DMS79 (cell line): ENCODE measurements around the gene ASAH2.
"Not testable (repeated sequence)": the region's sequence is repeated elsewhere in the genome, so short reads cannot be mapped to it uniquely, and the experiment has no call there.

Source experiments
- DNase-seq: peaks from one replicate; lab custom pipeline; 2025; lab: John Stamatoyannopoulos, UW

Gene ASAH2

DNA sequence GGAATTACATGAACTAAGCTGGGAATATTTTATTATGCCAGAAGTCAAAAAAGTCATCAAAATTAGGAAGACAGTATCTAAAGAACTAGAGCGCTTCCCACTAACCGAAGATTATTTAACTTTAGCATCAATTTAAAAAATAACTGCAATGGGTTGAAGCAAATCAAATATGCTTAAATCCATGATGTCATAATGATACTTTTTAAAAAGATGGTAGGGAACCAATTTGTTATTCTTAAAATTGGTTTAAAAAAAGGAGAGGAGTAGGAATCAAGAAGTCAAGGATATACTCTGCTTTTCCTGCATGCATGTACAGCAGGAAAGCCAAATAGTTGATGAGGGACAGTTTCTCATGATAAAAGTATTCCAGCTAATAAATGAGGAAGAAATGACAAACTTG, 3.2 kb upstream of the ASAH2 start:
- DNase-seq: no peak

DNA sequence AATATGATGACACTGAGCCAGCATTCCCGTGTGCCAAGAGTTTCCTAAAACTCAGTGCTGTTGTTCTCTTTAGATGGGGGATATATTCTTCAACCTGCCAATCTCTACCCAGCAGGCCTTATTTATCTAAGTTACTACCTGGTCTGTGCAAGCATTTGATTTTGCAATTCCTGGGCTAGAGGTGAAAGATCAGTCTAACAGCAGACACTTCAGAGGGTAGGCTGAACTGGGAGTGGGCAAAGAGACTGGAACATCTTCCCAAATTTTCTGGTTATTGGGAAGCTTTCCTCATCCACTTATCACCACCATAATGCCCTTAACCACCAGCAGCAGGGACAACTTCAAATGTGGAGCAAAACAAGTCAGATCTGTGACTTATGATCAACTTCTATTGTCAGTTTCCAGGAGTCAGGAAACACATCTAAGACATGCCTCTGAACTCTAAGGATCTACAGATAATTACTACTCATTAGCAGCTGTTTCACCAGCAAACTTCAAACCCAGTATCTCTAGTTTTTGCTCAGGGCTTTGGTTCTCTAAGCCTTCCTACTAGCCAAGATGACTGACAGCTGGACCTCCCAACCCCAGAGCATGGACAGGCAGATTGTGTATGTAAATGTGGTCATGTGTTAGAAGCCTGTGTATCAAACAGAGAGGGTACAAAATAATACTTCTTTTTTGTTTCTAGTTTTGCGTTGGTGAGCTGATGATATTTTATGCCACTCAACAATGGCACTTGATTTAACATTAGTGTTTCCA, 1.0 kb downstream of the ASAH2 start:
- no peak for DNase-seq

DNA sequence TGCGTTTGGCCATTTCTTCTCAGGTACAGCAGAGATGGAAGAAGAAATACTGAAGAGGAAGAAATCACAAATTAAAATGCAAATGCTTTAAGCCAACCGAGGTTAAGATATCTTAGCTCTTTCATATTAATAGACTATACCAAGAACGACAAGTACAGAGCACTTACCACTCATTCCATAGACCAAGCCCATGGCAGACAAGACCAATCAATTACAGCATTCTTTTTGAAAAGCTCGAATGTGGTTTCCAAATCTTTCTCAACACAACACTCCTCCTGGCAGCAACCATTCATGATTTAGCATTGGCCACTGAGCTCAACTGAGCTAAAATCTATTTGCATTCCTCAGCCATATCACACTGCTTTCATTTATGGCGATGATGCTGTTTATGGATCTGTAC, 2.7 kb downstream of the ASAH2 start:
- DNase-seq: no peak

DNA sequence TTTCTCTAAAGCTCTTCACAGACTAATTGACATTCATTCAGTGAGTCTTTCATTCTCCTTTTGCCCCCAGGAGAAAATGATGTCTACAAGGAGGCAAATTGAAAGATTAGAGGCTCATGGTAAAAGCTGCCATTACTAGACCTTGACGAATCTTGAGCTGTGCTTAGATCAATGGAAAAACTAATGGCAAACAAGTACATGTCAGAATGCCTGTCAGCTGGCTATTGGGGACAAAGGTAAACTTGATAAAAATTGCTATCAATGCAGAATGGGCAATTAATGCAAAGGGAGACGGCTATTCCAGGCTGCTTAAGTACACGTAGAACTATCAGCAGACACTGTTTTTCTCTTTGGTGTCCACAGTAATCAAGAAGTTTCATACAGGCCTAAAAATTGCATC, 3.3 kb downstream of the ASAH2 start:
- no peak for DNase-seq

DNA sequence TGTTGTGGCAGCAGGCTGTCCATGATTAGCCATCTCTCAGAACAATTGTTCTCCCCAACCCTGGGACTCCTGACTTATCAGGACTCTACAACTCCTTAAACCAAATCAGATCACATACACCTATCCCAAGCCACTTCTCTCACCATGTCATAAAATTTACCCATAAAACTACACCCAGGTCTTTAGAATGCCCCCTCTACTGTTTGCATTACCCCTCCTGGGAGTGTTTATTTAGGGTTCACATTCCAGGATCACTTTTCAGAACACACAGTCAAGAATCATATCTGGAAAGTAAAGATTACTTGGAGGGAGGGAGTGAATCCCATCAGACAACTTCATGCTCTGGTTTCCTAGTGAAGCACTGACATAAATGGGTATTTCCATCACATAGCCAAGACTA, 7.1 kb downstream of the ASAH2 start:
- DNase-seq: no peak

DNA sequence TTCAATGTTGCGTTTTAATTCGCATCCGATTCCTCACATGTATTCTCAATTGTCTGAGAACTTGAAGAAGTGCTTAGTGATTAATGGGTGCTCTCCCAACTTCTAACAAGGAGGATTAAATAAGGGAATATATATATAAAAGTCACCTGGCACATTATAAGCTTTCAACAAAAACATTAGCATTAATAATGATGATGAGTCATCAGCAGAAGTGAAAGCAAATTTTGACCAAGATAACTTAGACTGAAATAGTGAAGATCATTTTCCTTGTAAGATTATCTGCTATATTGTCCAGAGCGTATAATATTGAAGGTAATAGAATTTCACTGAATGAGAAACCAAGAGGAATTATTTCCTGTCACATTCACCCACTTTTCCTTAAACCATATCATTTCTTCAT, 8.5 kb downstream of the ASAH2 start:
- no peak for DNase-seq

DNA sequence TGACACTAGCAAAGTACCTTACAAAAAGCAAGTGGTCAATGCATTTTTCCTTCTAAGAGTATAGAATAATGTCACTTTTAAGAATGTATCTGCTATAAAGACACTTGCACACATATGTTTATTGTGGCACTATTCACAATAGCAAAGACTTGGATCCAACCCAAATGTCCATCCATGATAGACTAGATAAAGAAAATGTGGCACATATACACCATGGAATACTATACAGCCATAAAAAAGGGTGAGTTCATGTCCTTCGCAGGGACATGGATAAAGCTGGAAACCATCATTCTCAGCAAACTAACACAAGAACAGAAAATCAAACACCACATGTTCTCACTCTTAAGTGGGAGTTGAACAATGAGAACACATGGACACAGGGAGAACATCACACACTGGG, 9.8 kb downstream of the ASAH2 start:
- not testable (repeated sequence) for DNase-seq

DNA sequence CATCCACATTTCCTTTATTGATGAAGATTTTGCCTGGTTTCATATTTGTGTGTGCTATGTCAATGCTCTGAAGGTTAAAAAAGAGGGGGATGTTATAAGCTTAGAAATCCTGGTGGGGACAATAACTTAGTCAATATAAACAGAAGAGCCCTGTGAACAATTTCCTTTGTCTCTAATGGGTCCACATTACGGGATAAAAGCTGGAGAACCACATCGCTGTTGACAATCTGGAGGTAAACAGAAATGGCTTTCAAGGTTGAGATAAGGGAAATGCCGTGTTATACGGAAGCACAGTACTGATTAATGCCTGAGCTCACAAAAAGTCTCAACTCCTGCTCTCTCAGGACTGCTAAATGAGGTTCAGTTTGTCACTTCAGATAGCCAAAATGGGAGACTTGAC, 16.8 kb downstream of the ASAH2 start:
- no peak for DNase-seq

DNA sequence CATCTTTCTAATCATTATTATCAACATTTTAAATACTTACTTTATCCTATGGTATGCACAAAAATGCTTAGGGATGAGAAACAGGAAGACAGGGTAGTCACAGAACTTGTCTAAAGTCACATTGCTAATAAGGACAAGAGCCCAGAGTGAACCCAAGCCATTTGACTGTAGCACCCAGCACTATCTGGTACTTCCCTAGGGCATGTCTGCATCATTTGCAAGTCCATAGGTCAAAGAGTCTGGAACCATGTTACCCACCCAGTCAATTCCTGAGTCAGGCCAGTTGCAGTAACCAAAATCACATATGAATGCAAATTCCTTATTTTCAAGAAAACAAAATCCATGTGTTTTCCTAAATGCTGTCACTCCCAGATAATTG, 19.1 kb downstream of the ASAH2 start:
- no peak for DNase-seq

DNA sequence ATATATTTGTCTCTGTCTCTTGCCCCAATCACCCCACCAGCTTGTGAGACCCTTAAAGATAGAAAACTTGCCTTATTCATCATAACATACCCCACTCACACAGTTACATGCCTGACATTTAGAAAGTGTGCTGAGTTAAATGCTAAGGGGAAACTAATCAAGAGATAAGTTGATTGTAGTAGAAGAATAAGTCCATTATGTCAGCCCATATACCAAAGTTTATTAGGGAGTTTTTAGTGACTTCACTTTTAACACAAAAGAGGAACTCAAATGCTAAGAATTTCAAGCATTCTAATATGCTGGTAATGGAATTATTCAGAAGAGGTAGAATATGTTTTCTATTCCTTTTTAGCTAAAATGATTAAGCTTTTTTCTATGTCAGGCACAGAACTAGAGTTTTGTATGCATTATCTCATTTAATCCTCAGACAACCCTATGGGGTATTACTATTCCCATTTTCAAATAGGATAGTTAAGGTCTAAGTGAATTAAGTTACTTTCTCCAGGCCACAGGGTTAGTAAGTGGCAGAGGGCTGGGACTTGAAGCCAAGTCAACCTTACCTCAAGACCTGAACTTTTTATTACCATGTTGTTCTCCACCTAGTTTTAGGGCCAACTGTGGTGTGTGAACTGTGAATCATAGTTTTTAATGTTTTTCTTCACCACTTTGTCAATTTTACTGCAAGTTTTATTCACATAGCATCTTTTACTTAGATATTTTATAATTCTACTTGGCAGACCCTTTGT, 19.6 kb downstream of the ASAH2 start:
- DNase-seq: no peak

DNA sequence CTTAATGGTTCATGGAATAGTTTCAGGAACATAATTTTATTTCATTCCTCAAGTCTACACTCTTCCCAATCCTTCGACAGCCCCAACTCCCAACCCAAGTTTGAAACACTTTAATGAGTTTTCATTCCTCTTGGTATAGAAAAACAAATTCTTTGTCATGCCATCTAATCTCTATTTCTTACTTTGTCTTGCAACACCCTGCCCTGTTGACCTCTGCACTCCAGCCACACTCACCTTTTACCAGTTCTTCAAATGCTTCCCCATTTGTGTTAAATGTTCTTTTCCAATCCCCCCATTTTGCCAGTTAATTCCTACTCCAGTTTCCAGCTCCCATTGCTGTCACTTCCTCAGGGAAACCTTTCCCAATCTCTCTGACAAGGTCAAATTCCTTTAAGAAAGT, 21.9 kb downstream of the ASAH2 start:
- no peak for DNase-seq

DNA sequence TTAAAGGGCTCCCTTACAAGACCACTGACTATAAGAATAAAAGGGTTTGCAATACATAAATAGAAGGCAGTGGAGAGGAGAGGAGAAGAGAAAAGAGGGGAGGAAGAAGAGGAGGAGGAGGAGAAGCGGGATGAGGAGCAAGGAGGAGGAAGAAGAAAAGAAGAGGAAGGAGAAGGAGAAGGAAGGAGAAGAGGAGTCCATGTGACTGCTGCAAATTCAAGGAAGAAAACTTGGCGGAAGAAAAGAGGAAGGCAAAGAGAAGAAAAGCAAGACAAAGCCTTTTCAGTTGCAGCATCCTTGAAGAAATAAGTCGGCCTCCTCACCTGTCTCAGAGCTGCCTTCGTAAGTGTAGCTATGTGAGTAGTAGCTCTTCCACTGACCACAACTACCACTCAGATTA, 22.6 kb downstream of the ASAH2 start:
- no peak for DNase-seq

DNA sequence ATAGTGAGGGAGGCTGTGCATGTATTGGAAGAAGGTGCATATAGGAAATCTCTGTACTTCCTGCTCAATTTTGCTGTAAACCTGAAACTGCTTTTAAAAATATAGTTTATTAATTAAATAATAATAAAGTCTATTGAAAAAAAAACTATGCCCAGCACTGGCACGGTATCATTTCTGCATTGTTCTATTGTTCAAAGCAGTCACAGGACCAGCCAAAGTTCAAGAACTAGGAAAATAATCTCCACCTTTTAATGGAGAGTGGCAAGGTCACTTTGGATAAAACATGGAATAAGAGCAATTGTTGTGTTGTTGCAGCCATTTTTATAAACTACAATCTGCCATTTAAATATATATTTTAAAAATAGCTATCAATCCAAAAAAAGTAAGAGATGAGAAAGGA, 24.7 kb downstream of the ASAH2 start:
- DNase-seq: no peak

DNA sequence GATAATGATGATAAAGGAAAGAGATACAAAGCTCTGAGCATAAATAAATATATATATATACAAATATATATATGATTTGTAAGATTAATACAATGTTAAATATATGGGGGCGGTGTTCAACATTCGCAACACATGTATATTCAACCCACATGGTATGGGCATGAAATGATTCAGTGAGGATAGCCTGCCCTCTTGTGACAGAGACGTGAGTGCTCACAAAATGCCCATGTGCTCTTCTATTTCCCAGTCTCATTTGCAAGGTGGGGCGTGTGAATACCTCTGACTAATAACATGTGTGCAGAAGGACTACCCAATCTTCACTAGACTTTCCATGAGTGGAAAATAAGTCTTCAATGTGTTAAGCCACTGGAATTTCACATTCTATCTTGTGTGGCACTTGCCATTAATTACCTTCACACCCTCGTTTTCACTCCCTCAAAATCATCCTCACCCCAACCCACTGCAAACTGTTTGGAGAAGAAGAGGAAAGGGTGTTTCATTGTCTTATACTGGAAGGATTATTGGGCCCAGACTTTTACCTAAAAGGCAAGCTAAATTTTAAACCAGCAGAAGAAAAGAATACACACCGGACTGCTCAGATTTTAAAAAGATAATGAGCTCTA, 26.9 kb downstream of the ASAH2 start:
- no peak for DNase-seq

DNA sequence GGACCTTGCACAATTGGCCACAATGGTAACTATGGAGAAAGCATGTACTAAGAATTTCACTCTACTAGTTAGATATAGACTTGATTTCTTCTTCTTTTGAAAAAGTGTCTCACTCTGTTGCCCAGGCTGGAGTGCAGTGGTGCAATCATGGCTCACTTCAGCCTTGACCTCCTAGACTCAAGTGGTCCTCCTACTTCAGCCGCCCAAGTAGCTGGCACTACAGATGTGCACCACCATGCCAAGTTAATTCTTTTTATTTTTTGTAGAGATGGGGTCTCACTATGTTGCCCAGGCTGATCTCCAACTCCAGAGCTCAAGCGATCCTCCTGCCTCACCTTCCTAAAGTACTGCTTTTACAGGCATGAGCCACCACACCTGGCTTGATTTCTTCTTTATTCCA, 29.1 kb downstream of the ASAH2 start:
- no peak for DNase-seq

DNA sequence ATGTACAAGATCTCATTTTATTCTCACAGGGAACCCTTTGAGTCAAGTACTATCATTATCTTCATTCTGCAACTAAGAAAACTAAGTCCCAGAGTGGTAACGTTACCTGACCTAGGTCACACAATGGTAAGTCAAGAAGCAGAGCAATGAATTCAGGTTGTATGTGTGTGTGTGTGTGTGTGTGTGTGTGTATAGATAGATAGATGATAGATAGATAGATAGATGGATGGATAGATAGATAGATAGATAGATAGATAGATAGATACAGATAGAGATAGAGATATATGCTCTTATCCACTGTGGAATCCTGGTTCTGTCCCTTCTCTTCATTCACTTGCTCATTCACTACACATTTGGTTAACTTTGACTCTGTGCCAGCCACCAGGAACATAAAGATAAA, 29.8 kb downstream of the ASAH2 start:
- DNase-seq: no peak

DNA sequence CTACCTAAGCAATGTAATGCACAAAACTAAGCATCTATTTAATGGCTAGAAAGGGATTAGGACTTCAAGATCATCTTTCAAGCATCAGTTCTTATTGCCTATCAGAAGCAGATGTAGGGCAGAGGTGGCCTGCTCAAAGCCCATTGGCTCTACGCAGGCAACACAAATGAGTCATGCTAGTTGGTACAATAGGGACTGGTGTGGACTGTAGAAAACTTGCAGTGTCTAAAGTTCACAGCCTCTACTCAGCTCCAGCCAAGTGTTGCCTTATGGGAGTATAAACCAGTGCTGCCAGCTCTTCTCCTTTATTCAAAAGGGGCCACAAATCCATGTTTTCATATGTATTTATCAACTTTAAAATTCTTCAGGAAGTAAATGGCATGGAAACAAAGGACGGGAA, 31.7 kb downstream of the ASAH2 start:
- no peak for DNase-seq

DNA sequence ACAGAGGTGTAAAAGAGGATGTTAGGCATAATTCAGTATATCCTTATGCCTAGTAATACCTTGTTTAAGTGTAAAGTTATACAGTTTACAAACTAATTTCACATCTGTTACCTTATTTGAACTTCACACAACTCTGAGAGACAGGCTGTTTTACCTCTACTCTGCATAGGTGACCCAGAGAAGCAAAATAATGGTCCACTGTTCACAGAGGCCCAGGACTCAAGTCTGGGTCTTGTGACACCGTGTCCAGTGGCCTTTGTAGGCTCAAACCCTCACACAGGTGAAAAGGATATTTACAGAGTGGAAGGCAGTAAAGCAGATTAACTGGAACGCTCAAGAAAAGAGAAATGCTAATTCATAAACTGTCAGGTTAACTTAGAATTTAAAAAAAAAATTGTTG, 32.1 kb downstream of the ASAH2 start:
- DNase-seq: no peak

DNA sequence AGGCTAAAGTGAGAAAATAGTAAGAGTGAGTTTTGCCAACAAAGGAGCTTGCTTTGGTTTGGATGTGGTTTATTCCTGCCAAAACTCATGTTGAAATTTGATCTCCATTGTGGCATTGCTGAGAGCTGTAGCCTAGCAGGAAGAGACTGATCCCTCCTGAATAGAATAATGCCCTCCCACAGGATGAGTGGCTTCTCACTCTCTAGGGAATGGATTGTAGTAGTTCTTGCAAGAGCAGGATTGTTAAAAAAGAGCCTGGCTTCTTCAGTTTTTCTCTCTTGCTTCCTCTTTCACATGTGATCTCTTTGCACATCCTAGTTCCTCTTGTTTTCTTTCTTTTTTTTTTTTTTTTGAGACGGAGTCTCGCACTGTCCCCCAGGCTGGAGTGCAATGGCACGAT, 34.4 kb downstream of the ASAH2 start:
- no peak for DNase-seq

DNA sequence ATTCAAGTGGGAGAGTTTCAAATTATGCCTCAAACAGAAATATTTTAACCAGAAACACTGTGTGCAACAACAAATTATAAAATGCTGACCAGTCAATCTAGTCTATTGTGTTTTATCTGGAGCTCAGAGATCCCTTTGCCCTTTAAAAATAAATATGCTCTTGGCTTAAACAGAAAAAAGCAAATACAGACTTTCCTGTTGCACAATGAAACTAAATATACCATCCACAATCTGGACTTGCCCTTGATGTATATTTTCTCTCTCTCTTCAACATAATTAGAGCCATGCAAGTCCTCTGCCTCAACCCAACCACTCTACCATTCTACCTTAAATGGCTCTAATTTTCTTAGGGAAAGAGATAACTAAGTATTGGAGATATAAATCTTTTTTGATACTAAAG, 34.9 kb downstream of the ASAH2 start:
- no peak for DNase-seq

DNA sequence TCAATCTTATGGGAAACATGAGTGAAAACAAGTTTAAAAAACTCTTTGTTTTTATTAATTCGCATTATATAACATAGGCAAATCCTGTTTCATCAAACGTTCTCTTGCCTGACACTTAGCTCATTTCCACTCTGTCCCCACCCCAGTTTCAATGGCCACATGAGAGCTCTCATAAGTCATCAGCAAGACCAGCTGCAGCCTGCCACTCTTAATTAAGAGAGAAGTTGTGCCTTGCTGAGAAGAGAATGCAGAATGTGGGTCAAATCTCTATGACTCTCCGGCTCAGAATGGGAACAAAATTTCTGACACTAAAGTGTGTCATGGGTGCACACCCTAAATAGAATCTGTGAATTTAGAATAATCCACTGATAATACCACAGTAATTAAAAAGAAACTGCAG, 39.6 kb downstream of the ASAH2 start:
- DNase-seq: no peak

DNA sequence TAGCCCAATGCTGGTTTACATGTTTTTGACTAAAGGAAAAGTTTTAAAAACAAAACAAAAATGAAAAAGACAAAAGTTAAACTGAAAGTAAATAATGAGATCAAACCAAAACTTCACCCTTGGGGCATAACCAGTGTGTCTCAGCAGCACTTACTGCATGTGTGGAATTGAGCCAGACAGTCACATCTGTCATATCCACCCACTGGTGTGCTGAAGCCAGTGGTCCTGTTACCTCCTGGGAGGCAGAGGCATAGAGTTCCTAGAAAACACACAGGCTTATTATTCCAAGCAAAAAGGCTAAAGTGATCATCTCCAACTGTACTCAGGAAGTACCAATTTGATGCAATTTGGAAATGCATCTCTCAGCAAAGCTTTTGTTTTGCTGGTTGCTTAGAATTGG, 40.4 kb downstream of the ASAH2 start:
- DNase-seq: no peak
